GM23338 (cell line): ENCODE data around the gene SETBP1. TPM values are rescaled to one million over a fixed set of nuclear protein-coding genes. Genes with fewer than 3 reads are reported as not detected.

Experiments used
- CREB1 ChIP-seq: fragments of 250-450 bp; sonication (Bioruptor Pico); IDR thresholded peaks from 2 replicates; pipeline ENCODE4 v1.5.0; 2020; ENCODE audit warnings: low read depth, mild to moderate bottlenecking, moderate library complexity
- EZH2 ChIP-seq: fragments of 200-600 bp; sonication (generic); IDR thresholded peaks from one replicate; pipeline ENCODE4 v1.8.0; 2017; ENCODE audit warnings: antibody characterized with exemption, mild to moderate bottlenecking, low read depth; ENCODE audit not compliant: unreplicated experiment
- EZH2phosphoT487 ChIP-seq: fragments of 200-600 bp; sonication (generic); IDR thresholded peaks from one replicate; pipeline ENCODE4 v1.8.1; 2018; ENCODE audit warnings: antibody characterized with exemption; ENCODE audit not compliant: unreplicated experiment
- JUNB ChIP-seq: IDR thresholded peaks from one replicate; pipeline ENCODE4 v1.6.1; 2016; ENCODE audit warnings: antibody characterized with exemption; ENCODE audit not compliant: unreplicated experiment
- POLR2AphosphoS5 ChIP-seq: IDR thresholded peaks from 2 replicates; pipeline ENCODE4 v1.6.1; 2016; ENCODE audit warnings: antibody characterized with exemption, low read depth
- STAT1 ChIP-seq: IDR thresholded peaks from one replicate; pipeline ENCODE4 v1.6.1; 2016; ENCODE audit warnings: antibody characterized with exemption; ENCODE audit not compliant: unreplicated experiment
- ZNF114 ChIP-seq: fragments of 250-450 bp; sonication (Bioruptor Pico); IDR thresholded peaks from 2 replicates; pipeline ENCODE4 v1.5.0; 2020; ENCODE audit warnings: mild to moderate bottlenecking, moderate library complexity
- ZNF331 ChIP-seq: fragments of 250-450 bp; sonication (Bioruptor Pico); IDR thresholded peaks from 2 replicates; pipeline ENCODE4 v1.5.0; 2020; ENCODE audit warnings: low read depth, mild to moderate bottlenecking, moderate library complexity
- polyA plus RNA-seq: library from polyadenylated mRNA; unstranded; fragments of >200 nt; fragmentation: Nextera tagmentation; extraction: Ambion mirVana; gene quantifications from 2 replicates; pipeline ENCODE4 v1.2.1, GENCODE V29; 2016
- total RNA-seq: library from RNA; depleted of rRNA; stranded (reverse); fragments of >200 nt; shearing (Covaris generic); gene quantifications from 2 replicates; pipeline ENCODE4 v1.2.3, GENCODE V29; 2014
- TF ChIP-seq, protein P1 (sequence below): fragments of 250-450 bp; sonication (Bioruptor Pico); IDR thresholded peaks from 2 replicates; pipeline ENCODE4 v1.5.0; 2020; ENCODE audit warnings: mild to moderate bottlenecking, moderate library complexity
- TF ChIP-seq, protein P2 (sequence below): IDR thresholded peaks from one replicate; pipeline ENCODE4 v1.6.1; 2018; ENCODE audit warnings: antibody characterized with exemption; ENCODE audit not compliant: unreplicated experiment
- TF ChIP-seq, protein P3 (sequence below): IDR thresholded peaks from 2 replicates; pipeline ENCODE4 v1.6.1; 2016; ENCODE audit warnings: antibody characterized with exemption

The SETBP1 gene
- total and polyA plus RNA-seq, 2 experiments from 2014 or later, result 1.6 to 5.5 TPM

DNA sequence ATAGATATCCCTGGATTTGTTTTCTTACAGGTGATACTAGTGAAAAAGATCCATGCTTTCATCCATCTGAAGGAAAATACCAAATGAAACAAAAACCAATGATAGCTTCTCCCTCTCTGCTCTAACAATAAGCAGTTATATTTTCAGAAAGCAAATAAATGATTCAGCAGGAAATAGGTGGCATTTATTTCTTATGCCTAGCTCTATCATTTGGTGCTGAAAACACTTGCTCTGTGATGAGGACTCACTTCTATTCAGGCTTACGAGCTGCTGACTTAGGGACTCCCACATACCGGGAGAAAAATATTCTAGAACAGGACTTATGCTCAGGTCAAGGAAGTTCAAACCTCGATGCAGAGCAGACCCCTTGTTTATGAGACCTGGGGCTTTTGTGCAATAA lies 142.6 kb downstream of the SETBP1 start (continued):
- TF ChIP-seq, protein P1, sequence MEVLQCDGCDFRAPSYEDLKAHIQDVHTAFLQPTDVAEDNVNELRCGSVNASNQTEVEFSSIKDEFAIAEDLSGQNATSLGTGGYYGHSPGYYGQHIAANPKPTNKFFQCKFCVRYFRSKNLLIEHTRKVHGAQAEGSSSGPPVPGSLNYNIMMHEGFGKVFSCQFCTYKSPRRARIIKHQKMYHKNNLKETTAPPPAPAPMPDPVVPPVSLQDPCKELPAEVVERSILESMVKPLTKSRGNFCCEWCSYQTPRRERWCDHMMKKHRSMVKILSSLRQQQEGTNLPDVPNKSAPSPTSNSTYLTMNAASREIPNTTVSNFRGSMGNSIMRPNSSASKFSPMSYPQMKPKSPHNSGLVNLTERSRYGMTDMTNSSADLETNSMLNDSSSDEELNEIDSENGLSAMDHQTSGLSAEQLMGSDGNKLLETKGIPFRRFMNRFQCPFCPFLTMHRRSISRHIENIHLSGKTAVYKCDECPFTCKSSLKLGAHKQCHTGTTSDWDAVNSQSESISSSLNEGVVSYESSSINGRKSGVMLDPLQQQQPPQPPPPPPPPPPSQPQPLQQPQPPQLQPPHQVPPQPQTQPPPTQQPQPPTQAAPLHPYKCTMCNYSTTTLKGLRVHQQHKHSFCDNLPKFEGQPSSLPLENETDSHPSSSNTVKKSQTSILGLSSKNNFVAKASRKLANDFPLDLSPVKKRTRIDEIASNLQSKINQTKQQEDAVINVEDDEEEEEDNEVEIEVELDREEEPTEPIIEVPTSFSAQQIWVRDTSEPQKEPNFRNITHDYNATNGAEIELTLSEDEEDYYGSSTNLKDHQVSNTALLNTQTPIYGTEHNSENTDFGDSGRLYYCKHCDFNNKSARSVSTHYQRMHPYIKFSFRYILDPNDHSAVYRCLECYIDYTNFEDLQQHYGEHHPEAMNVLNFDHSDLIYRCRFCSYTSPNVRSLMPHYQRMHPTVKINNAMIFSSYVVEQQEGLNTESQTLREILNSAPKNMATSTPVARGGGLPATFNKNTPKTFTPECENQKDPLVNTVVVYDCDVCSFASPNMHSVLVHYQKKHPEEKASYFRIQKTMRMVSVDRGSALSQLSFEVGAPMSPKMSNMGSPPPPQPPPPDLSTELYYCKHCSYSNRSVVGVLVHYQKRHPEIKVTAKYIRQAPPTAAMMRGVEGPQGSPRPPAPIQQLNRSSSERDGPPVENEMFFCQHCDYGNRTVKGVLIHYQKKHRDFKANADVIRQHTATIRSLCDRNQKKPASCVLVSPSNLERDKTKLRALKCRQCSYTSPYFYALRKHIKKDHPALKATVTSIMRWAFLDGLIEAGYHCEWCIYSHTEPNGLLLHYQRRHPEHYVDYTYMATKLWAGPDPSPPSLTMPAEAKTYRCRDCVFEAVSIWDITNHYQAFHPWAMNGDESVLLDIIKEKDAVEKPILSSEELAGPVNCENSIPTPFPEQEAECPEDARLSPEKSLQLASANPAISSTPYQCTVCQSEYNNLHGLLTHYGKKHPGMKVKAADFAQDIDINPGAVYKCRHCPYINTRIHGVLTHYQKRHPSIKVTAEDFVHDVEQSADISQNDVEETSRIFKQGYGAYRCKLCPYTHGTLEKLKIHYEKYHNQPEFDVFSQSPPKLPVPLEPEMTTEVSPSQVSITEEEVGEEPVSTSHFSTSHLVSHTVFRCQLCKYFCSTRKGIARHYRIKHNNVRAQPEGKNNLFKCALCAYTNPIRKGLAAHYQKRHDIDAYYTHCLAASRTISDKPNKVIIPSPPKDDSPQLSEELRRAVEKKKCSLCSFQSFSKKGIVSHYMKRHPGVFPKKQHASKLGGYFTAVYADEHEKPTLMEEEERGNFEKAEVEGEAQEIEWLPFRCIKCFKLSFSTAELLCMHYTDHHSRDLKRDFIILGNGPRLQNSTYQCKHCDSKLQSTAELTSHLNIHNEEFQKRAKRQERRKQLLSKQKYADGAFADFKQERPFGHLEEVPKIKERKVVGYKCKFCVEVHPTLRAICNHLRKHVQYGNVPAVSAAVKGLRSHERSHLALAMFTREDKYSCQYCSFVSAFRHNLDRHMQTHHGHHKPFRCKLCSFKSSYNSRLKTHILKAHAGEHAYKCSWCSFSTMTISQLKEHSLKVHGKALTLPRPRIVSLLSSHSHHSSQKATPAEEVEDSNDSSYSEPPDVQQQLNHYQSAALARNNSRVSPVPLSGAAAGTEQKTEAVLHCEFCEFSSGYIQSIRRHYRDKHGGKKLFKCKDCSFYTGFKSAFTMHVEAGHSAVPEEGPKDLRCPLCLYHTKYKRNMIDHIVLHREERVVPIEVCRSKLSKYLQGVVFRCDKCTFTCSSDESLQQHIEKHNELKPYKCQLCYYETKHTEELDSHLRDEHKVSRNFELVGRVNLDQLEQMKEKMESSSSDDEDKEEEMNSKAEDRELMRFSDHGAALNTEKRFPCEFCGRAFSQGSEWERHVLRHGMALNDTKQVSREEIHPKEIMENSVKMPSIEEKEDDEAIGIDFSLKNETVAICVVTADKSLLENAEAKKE (CRISPR knock-in tag), result no peak
- TF ChIP-seq ZNF331, result no peak
- no peak for TF ChIP-seq JUNB
- TF ChIP-seq EZH2phosphoT487, result no peak
- TF ChIP-seq POLR2AphosphoS5, result no peak
- no peak for TF ChIP-seq EZH2
- TF ChIP-seq, protein P2, sequence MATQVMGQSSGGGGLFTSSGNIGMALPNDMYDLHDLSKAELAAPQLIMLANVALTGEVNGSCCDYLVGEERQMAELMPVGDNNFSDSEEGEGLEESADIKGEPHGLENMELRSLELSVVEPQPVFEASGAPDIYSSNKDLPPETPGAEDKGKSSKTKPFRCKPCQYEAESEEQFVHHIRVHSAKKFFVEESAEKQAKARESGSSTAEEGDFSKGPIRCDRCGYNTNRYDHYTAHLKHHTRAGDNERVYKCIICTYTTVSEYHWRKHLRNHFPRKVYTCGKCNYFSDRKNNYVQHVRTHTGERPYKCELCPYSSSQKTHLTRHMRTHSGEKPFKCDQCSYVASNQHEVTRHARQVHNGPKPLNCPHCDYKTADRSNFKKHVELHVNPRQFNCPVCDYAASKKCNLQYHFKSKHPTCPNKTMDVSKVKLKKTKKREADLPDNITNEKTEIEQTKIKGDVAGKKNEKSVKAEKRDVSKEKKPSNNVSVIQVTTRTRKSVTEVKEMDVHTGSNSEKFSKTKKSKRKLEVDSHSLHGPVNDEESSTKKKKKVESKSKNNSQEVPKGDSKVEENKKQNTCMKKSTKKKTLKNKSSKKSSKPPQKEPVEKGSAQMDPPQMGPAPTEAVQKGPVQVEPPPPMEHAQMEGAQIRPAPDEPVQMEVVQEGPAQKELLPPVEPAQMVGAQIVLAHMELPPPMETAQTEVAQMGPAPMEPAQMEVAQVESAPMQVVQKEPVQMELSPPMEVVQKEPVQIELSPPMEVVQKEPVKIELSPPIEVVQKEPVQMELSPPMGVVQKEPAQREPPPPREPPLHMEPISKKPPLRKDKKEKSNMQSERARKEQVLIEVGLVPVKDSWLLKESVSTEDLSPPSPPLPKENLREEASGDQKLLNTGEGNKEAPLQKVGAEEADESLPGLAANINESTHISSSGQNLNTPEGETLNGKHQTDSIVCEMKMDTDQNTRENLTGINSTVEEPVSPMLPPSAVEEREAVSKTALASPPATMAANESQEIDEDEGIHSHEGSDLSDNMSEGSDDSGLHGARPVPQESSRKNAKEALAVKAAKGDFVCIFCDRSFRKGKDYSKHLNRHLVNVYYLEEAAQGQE, result no peak
- TF ChIP-seq STAT1, result no peak
- TF ChIP-seq CREB1 (CRISPR knock-in tag), result no peak
- TF ChIP-seq, protein P3, sequence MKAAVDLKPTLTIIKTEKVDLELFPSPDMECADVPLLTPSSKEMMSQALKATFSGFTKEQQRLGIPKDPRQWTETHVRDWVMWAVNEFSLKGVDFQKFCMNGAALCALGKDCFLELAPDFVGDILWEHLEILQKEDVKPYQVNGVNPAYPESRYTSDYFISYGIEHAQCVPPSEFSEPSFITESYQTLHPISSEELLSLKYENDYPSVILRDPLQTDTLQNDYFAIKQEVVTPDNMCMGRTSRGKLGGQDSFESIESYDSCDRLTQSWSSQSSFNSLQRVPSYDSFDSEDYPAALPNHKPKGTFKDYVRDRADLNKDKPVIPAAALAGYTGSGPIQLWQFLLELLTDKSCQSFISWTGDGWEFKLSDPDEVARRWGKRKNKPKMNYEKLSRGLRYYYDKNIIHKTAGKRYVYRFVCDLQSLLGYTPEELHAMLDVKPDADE, result no peak
- TF ChIP-seq ZNF114 (CRISPR knock-in tag), result no peak
